K562 (cell line): ENCODE results near the gene EPHA2.

Experiments used
- GTF3C2 ChIP-seq: IDR thresholded peaks from 3 replicates; pipeline ENCODE4 v1.6.1; 2011; ENCODE audit warnings: borderline replicate concordance, mild to moderate bottlenecking, moderate library complexity; ENCODE audit not compliant: insufficient read length; ENCODE audit errors: extremely low read depth
- JUND ChIP-seq, 2 experiments: IDR thresholded peaks; 2 replicates in 1 of 2; 3 replicates in 1 of 2; pipeline ENCODE4 v1.6.1; 2011; ENCODE audit warnings: borderline replicate concordance in 2 of 2, low read depth in 2 of 2, low read length in 2 of 2, improper control_type of control experiment in 1 of 2, missing biosample characterization in 1 of 2, missing genetic modification characterization in 1 of 2, missing genetic modification reagents in 1 of 2
- NEUROD1 ChIP-seq: fragments of 150-350 bp; IDR thresholded peaks from 2 replicates; pipeline ENCODE4 v1.6.1; 2014; ENCODE audit warnings: borderline replicate concordance, low read length, low read depth; ENCODE audit not compliant: partially characterized antibody
- NFRKB ChIP-seq: fragments of 450-650 bp; IDR thresholded peaks from 2 replicates; pipeline ENCODE4 v1.6.1; 2016; ENCODE audit warnings: low read depth
- POLR2A ChIP-seq: fragments of 450-650 bp; conservative IDR thresholded peaks from 2 replicates; pipeline ENCODE4 v1.6.1; 2016
- REST ChIP-seq, 2 experiments: fragments of 450-650 bp; formaldehyde crosslinking in 1 of 2; IDR thresholded peaks; 2 replicates each; pipeline versions ENCODE4 v1.4.0 to v1.6.1; 2014 to 2020; ENCODE audit warnings: mild to moderate bottlenecking in 2 of 2, borderline replicate concordance in 1 of 2, low read depth in 1 of 2
- TEAD2 ChIP-seq: fragments of 450-650 bp; IDR thresholded peaks from 2 replicates; pipeline ENCODE4 v1.6.1; 2016; ENCODE audit warnings: missing genetic modification characterization, control low read depth, missing compliant biosample characterization
- THRB ChIP-seq: fragments of 450-650 bp; formaldehyde crosslinking; conservative IDR thresholded peaks from 2 replicates; pipeline ENCODE4 v1.4.0; 2022; ENCODE audit warnings: mild to moderate bottlenecking, missing genetic modification characterization
- ZBTB17 ChIP-seq: fragments of 450-650 bp; formaldehyde crosslinking; IDR thresholded peaks from 2 replicates; pipeline ENCODE4 v1.4.0; 2020; ENCODE audit warnings: mild to moderate bottlenecking
- ZNF354B ChIP-seq: fragments of 250-450 bp; sonication (Bioruptor Pico); IDR thresholded peaks from 2 replicates; pipeline ENCODE4 v1.4.0; 2020

- TF ChIP-seq TEAD2 (tag), result no peak
- no peak for TF ChIP-seq GTF3C2
- no peak for TF ChIP-seq NEUROD1
- TF ChIP-seq ZNF354B, result no peak
- TF ChIP-seq ZBTB17 (CRISPR knock-in tag), result no peak
- no peak for TF ChIP-seq POLR2A
- no peak for TF ChIP-seq THRB
- no peak for TF ChIP-seq NFRKB
- no peak for TF ChIP-seq JUND (IDR thresholded peaks at IDR 0.05; ENCODE audit: borderline replicate concordance, low read depth, low read length)
- TF ChIP-seq JUND (tag; IDR thresholded peaks at IDR 0.05; ENCODE audit: borderline replicate concordance, low read depth, low read length), result no peak
- TF ChIP-seq REST (IDR thresholded peaks at IDR 0.05; ENCODE audit: borderline replicate concordance), result no peak
- TF ChIP-seq REST (CRISPR knock-in tag; IDR thresholded peaks at IDR 0.05; ENCODE audit: low read depth), result no peak
These were observed 31.3 kb downstream of the EPHA2 start for GRCh38 chr1:16124377-16125087.
